ENCODE results near the gene CLEC16A. TPM values are rescaled to one million over a fixed set of nuclear protein-coding genes. Genes with fewer than 3 reads are reported as not detected.

The CLEC16A gene
- total and polyA plus RNA-seq, 2 experiments from 2014 or later: 17.5 to 26.8 TPM

DNA sequence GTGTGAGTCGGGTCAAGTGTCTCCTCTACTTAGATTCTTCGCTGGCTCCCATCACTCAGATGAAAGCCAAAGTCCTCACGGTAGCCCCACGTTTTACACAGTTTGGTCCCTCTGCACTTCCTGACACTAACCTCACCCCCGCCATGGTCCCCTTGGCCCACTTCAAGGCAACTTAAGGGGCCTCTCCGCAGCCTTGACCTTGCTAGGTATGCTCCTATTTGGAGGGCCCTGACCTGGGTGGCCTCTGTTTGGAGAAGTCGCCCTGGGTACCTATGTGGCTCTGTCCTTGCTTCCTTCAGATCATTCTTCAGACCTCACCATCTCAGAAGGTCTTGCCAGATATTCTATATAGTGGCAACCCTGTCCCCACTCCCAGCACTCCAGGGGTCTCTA lies 201.5 kb downstream of the CLEC16A start:
- H3K27ac ChIP-seq: no peak overlapping the region
- TF ChIP-seq, protein P1, sequence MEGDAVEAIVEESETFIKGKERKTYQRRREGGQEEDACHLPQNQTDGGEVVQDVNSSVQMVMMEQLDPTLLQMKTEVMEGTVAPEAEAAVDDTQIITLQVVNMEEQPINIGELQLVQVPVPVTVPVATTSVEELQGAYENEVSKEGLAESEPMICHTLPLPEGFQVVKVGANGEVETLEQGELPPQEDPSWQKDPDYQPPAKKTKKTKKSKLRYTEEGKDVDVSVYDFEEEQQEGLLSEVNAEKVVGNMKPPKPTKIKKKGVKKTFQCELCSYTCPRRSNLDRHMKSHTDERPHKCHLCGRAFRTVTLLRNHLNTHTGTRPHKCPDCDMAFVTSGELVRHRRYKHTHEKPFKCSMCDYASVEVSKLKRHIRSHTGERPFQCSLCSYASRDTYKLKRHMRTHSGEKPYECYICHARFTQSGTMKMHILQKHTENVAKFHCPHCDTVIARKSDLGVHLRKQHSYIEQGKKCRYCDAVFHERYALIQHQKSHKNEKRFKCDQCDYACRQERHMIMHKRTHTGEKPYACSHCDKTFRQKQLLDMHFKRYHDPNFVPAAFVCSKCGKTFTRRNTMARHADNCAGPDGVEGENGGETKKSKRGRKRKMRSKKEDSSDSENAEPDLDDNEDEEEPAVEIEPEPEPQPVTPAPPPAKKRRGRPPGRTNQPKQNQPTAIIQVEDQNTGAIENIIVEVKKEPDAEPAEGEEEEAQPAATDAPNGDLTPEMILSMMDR (IDR thresholded peaks at IDR 0.05; ENCODE audit: low read depth, low read length): no peak
- no peaks in the 10 kb centered on the region for H3K36me3 ChIP-seq
- no peaks in the 10 kb centered on the region for H3K4me1 ChIP-seq (ENCODE audit: low read depth)
- no peaks in the 10 kb centered on the region for H3K27me3 ChIP-seq
- no peak for DNase-seq (ENCODE audit: low read depth in 1 of 2, low spot score in 1 of 2)
- H3K9me3 ChIP-seq (ENCODE audit: low read depth): no peaks in the 10 kb centered on the region
- H3K4me3 ChIP-seq: no peak overlapping the region

DNA sequence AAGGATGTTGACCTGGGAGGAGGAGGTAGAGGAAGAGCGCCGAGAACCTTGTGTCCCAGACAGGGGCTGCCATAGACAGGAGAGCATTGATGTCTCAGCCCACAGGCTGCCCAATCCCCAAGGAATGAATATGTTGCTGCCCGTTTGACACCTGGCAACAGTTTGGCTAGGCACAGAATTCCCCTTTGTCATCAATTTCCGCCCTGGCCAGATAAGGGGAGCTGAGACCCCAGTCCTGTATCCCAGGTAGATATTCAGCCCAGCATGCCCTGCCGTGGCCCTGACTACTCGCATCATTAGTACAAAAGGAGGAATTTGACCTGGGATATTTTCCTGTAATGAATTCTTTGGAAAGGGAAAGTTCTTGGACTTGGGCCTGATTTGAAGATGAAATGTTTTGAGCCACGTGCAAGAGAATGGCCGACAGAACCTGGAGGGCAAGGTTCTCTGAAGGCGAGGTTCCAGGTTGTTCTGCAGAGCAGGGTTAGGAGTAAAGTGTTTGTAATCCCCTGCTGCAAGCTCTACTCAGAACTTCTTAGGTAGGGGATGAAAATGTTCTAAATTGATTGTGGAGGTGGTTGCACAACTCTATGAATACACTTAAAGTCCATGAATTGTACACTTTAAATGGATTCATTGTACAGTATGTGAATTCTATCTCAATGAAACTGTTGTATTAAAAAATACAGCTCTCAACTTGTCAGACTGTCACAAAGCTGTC lies 202.8 kb downstream of the CLEC16A start:
- Histone ChIP-seq H3K4me1 (ENCODE audit: low read depth) (peaks cover 3% of the 10 kb centered on the region), H3K27ac (no peak overlapping the region), H3K9me3 (ENCODE audit: low read depth) (no peaks in the 10 kb centered on the region), H3K4me3 (no peak overlapping the region), H3K36me3 (no peaks in the 10 kb centered on the region), H3K27me3 (no peaks in the 10 kb centered on the region)
- TF ChIP-seq, protein P1 (IDR thresholded peaks at IDR 0.05; ENCODE audit: low read depth, low read length): no peak
- no peak for DNase-seq (ENCODE audit: low read depth in 1 of 2, low spot score in 1 of 2)

DNA sequence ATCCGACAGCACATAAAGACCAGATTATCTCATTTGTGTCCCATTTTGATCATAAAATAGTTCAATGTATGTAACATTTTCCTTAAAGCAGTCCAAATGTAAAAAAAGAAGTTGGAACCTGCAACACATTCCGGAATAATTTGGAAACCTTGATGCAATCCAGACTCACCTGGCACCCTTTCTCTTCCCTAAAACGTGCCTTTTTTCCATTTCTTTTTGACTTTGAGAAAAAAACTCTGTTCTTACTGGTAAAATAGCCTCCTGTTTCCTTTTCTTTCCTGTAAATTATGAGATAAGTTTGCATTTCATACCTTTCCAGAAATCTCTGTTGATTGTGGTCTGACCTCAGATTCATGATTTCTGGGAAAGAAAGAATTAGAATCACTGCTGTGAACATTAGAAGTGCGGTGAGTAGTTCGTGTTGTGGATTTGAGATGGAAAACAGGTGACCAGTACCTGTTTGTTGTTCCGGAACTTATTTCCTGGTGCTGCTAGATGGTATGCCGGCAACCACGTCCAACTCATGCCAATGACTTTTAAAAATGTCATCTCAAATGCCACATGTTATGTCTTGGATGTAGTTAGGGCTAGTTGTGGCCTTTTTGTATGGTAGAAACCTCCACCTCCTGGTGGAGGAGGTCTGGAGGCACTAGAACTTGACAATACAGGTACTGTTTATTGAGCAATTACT lies 203.5 kb downstream of the CLEC16A start:
- H3K4me1 ChIP-seq (ENCODE audit: low read depth): peaks cover 3% of the 10 kb centered on the region
- TF ChIP-seq, protein P1 (IDR thresholded peaks at IDR 0.05; ENCODE audit: low read depth, low read length): no peak
- H3K36me3 ChIP-seq: no peaks in the 10 kb centered on the region
- H3K9me3 ChIP-seq (ENCODE audit: low read depth): no peaks in the 10 kb centered on the region
- no peaks in the 10 kb centered on the region for H3K27me3 ChIP-seq
- H3K4me3 ChIP-seq: no peak overlapping the region
- no peak overlapping the region for H3K27ac ChIP-seq
- DNase-seq (ENCODE audit: low read depth in 1 of 2, low spot score in 1 of 2): no peak

DNA sequence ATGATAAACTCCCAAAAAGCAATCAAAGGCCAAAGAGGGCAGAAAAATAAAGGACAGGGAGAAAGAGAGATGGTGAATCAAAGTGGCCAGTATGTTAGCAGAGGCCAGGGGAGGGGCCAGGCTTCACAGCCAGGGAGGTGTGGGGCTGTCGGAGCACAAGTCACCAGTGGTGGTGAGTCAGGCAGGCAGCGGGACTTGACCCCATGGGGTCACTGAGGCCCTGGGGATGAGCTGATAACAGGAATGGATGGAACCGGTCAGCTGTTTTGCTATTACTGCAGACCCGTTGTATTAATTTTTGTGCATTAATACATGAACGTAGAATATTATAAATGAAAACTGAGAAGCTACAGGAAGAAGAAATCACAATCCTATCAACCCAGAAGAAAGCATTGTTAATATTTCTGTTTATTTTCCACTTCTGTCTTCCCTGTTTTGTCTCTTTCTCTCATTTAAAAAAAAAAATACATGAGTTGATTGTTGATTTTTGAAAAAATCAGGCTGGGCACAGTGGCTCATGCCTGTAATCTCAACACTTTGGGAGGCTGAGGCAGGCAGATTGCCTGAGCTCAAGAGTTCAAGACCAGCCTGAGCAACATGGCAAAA lies 204.8 kb downstream of the CLEC16A start:
- Histone ChIP-seq H3K36me3 (no peaks in the 10 kb centered on the region), H3K4me1 (ENCODE audit: low read depth) (peaks cover 3% of the 10 kb centered on the region), H3K27ac (no peak overlapping the region), H3K4me3 (no peak overlapping the region), H3K9me3 (ENCODE audit: low read depth) (no peaks in the 10 kb centered on the region), H3K27me3 (no peaks in the 10 kb centered on the region)
- no peak for DNase-seq (ENCODE audit: low read depth in 1 of 2, low spot score in 1 of 2)
- TF ChIP-seq, protein P1 (IDR thresholded peaks at IDR 0.05; ENCODE audit: low read depth, low read length): no peak

DNA sequence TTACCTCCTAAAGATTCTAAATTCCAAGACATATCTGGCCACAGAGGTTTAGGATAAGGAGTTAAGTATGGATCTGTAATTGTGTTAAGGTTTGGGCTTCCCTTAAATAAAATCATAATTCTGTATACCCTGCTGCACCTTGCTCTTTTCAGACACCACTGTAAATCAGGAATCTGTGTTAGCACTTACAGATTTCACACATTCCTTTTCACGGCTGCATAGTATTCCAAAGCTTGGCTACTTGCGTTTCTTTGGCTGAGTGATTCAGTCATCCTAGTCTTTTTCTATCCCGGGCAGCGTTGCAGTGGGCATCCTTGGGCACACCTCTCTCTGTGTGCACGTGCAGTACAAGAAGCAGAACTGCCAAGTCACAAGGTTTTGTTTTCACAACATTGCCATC lies 205.8 kb downstream of the CLEC16A start:
- H3K4me1 ChIP-seq (ENCODE audit: low read depth): peaks cover 3% of the 10 kb centered on the region
- H3K27ac ChIP-seq: no peak overlapping the region
- no peak for DNase-seq (ENCODE audit: low read depth in 1 of 2, low spot score in 1 of 2)
- TF ChIP-seq, protein P1 (IDR thresholded peaks at IDR 0.05; ENCODE audit: low read depth, low read length): no peak
- H3K36me3 ChIP-seq: no peaks in the 10 kb centered on the region
- no peaks in the 10 kb centered on the region for H3K27me3 ChIP-seq
- H3K4me3 ChIP-seq: no peak overlapping the region
- H3K9me3 ChIP-seq (ENCODE audit: low read depth): no peaks in the 10 kb centered on the region

Measured in cardiac muscle cell (in vitro differentiated cells and primary cell).